Liver (tissue), 9 donors: Measurements from ENCODE around the gene EMP1. TPM values are rescaled to one million over a fixed set of nuclear protein-coding genes. Genes with fewer than 3 reads are reported as not detected.

Source experiments
- DNase-seq: peaks from one replicate; pipeline ENCODE4 v3.0.0-alpha.2; 2017; ENCODE audit warnings: low spot score
- H3K27ac ChIP-seq, 2 donors: one replicate each; pipeline ENCODE4 v1.7.0; 2013; ENCODE audit warnings: inconsistent platforms in 2 of 2, low read length in 2 of 2, control low read depth in 1 of 2, low read depth in 1 of 2, mild to moderate bottlenecking in 1 of 2
- H3K27me3 ChIP-seq, 4 donors: one replicate each; pipeline versions ENCODE4 v1.6.1 to v1.7.0; 2013; ENCODE audit warnings: low read length in 3 of 4, inconsistent platforms in 1 of 4, mild to moderate bottlenecking in 1 of 4, moderate library complexity in 1 of 4; ENCODE audit not compliant: control insufficient read depth in 4 of 4, insufficient read depth in 4 of 4
- H3K36me3 ChIP-seq, 4 donors: one replicate each; pipeline versions ENCODE4 v1.6.1 to v1.7.0; 2013; ENCODE audit warnings: low read length in 3 of 4, mild to moderate bottlenecking in 3 of 4, low read depth in 1 of 4, moderate library complexity in 1 of 4; ENCODE audit not compliant: control insufficient read depth in 4 of 4, insufficient read depth in 3 of 4
- H3K4me1 ChIP-seq, 4 donors: one replicate each; pipeline versions ENCODE4 v1.6.1 to v1.7.0; 2013; ENCODE audit warnings: low read length in 3 of 4, mild to moderate bottlenecking in 3 of 4, moderate library complexity in 1 of 4; ENCODE audit not compliant: control insufficient read depth in 4 of 4, insufficient read depth in 4 of 4
- H3K4me3 ChIP-seq, 3 donors: one replicate each; pipeline versions ENCODE4 v1.6.1 to v1.7.0; 2013; ENCODE audit warnings: low read length in 3 of 3, control low read depth in 1 of 3, low read depth in 1 of 3, mild to moderate bottlenecking in 1 of 3
- H3K9ac ChIP-seq, 2 donors: one replicate each; pipeline ENCODE4 v1.7.0; 2013; ENCODE audit warnings: low read length in 2 of 2, mild to moderate bottlenecking in 2 of 2, moderate library complexity in 2 of 2, control low read depth in 1 of 2, low read depth in 1 of 2
- H3K9me3 ChIP-seq, 4 donors: one replicate each; pipeline versions ENCODE4 v1.6.1 to v1.7.0; 2013; ENCODE audit warnings: low read length in 3 of 4; ENCODE audit not compliant: control insufficient read depth in 4 of 4
- EGR1 ChIP-seq, 2 donors: IDR thresholded peaks; 2 replicates each; pipeline ENCODE4 v1.6.1; 2016 to 2018; ENCODE audit warnings: antibody characterized with exemption in 2 of 2, low read depth in 2 of 2
- FOXA1 ChIP-seq: IDR thresholded peaks from 2 replicates; pipeline ENCODE4 v1.6.1; 2016; ENCODE audit warnings: antibody characterized with exemption
- FOXA2 ChIP-seq: IDR thresholded peaks from 2 replicates; pipeline ENCODE4 v1.6.1; 2016; ENCODE audit warnings: antibody characterized with exemption
- GABPA ChIP-seq, 2 donors: IDR thresholded peaks in 1 of 2; conservative IDR thresholded peaks in 1 of 2; 2 replicates each; pipeline ENCODE4 v1.6.1; 2016; ENCODE audit warnings: antibody characterized with exemption in 2 of 2, mild to moderate bottlenecking in 1 of 2, moderate library complexity in 1 of 2
- HNF4A ChIP-seq, 2 donors: conservative IDR thresholded peaks; 2 replicates each; pipeline ENCODE4 v1.6.1; 2016; ENCODE audit warnings: antibody characterized with exemption in 2 of 2, mild to moderate bottlenecking in 2 of 2
- HNF4G ChIP-seq: IDR thresholded peaks from 2 replicates; pipeline ENCODE4 v1.6.1; 2016; ENCODE audit warnings: antibody characterized with exemption
- JUND ChIP-seq, 2 donors: IDR thresholded peaks; 2 replicates each; pipeline ENCODE4 v1.6.1; 2016; ENCODE audit warnings: antibody characterized with exemption in 2 of 2
- NR2F2 ChIP-seq: IDR thresholded peaks from 2 replicates; pipeline ENCODE4 v1.6.1; 2016; ENCODE audit warnings: antibody characterized with exemption
- RAD21 ChIP-seq, 2 donors: IDR thresholded peaks; 2 replicates each; pipeline ENCODE4 v1.6.1; 2016; ENCODE audit warnings: antibody characterized with exemption in 2 of 2, mild to moderate bottlenecking in 2 of 2
- RXRA ChIP-seq, 2 donors: IDR thresholded peaks; 2 replicates each; pipeline ENCODE4 v1.6.1; 2017 to 2018; ENCODE audit warnings: antibody characterized with exemption in 2 of 2, mild to moderate bottlenecking in 1 of 2
- SP1 ChIP-seq: IDR thresholded peaks from 2 replicates; pipeline ENCODE4 v1.6.1; 2018; ENCODE audit warnings: antibody characterized with exemption, mild to moderate bottlenecking
- TAF1 ChIP-seq: conservative IDR thresholded peaks from 2 replicates; pipeline ENCODE4 v1.6.1; 2016; ENCODE audit warnings: antibody characterized with exemption, mild to moderate bottlenecking
- YY1 ChIP-seq: IDR thresholded peaks from 2 replicates; pipeline ENCODE4 v1.6.1; 2016; ENCODE audit warnings: antibody characterized with exemption, mild to moderate bottlenecking
- WGBS: extraction: QIAGEN DNeasy Blood & Tissue Kit; methylation state at CpG from one replicate; pipeline ENCODE4 v1.1.7; 2013; 5-methylcytosine and 5-hydroxymethylcytosine counted together
- polyA plus RNA-seq, 2 donors: library from polyadenylated mRNA; stranded (reverse) in 1 of 2; unstranded in 1 of 2; fragments of 200-250 nt in 1 of 2; fragments of >200 nt in 1 of 2; fragmentation: Nextera tagmentation in 1 of 2; extraction: Ambion mirVana in 1 of 2; gene quantifications; one replicate each; pipeline versions ENCODE4 v1.2.1 to v1.2.3, GENCODE V29; 2013 to 2015
- total RNA-seq, 2 donors: library from RNA; depleted of rRNA; stranded (reverse); fragments of >200 nt; gene quantifications; one replicate each; pipeline ENCODE4 v1.2.3, GENCODE V29; 2014
- TF ChIP-seq, protein P1 (sequence below): IDR thresholded peaks from 2 replicates; pipeline ENCODE4 v1.6.1; 2016; ENCODE audit warnings: antibody characterized with exemption
- TF ChIP-seq, protein P2 (sequence below): IDR thresholded peaks from 2 replicates; pipeline ENCODE4 v1.6.1; 2016; ENCODE audit warnings: antibody characterized with exemption, mild to moderate bottlenecking
- TF ChIP-seq, protein P3 (sequence below): IDR thresholded peaks from 2 replicates; pipeline ENCODE4 v1.6.1; 2016; ENCODE audit warnings: antibody characterized with exemption
- TF ChIP-seq, protein P4 (sequence below): fragments of 150-350 bp; IDR thresholded peaks from 2 replicates; pipeline ENCODE4 v1.5.1; 2017; ENCODE audit warnings: improper control_type of control experiment, low read depth, low read length; ENCODE audit not compliant: missing input control
- TF ChIP-seq, protein P5 (sequence below): IDR thresholded peaks from 2 replicates; pipeline ENCODE4 v1.6.1; 2016; ENCODE audit warnings: antibody characterized with exemption
- donor health status: healthy.
- donor health status: healthy.
- donor health status: healthy.
- donor health status: healthy.
- donor health status: healthy.

Gene EMP1
- total and polyA plus RNA-seq, 4 donors: 1.6 to 5.6 (median 3.6) TPM

DNA sequence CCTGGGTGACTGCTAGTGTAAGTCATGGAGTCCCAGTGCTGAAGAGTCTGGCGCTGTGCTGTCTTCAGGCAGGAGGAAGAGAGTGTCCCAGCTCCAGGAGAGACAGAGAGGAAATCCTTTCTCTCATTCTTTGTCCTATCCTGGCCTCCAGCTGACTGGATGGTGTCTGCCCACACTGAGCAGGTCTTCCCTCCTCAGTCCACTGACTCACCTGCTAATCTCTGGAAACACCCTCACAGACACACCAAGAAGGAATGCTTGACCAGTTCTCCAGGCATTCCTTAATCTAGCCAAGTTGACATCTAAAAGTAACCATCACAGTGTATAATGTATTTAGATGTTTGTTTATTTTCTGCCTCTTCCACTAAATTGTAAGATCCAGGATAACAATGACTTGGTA lies 53.9 kb downstream of the EMP1 start:
- Histone ChIP-seq H3K9ac (no peak overlapping the region), H3K27ac (no peak overlapping the region), H3K27me3 (no peaks in the 10 kb centered on the region), H3K4me1 (no peaks in the 10 kb centered on the region), H3K36me3 (no peaks in the 10 kb centered on the region), H3K4me3 (no peak overlapping the region), H3K9me3 (no peaks in the 10 kb centered on the region)
- no peak for DNase-seq
- TF ChIP-seq JUND (IDR thresholded peaks at IDR 0.05): no peak
- TF ChIP-seq, protein P1, sequence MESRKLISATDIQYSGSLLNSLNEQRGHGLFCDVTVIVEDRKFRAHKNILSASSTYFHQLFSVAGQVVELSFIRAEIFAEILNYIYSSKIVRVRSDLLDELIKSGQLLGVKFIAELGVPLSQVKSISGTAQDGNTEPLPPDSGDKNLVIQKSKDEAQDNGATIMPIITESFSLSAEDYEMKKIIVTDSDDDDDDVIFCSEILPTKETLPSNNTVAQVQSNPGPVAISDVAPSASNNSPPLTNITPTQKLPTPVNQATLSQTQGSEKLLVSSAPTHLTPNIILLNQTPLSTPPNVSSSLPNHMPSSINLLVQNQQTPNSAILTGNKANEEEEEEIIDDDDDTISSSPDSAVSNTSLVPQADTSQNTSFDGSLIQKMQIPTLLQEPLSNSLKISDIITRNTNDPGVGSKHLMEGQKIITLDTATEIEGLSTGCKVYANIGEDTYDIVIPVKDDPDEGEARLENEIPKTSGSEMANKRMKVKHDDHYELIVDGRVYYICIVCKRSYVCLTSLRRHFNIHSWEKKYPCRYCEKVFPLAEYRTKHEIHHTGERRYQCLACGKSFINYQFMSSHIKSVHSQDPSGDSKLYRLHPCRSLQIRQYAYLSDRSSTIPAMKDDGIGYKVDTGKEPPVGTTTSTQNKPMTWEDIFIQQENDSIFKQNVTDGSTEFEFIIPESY: no peak
- TF ChIP-seq YY1: no peak
- no peak for TF ChIP-seq RAD21 (IDR thresholded peaks at IDR 0.05)
- TF ChIP-seq GABPA (IDR thresholded peaks at IDR 0.05 in 1 of 2, conservative IDR thresholded peaks at IDR 0.05 in 1 of 2): no peak
- no peak for TF ChIP-seq EGR1 (IDR thresholded peaks at IDR 0.05; ENCODE audit: low read depth in 2 of 2)
- TF ChIP-seq FOXA2: no peak
- no peak for TF ChIP-seq TAF1
- no peak for TF ChIP-seq SP1
- TF ChIP-seq FOXA1: no peak
- no peak for TF ChIP-seq RXRA (IDR thresholded peaks at IDR 0.05)
- TF ChIP-seq NR2F2: no peak
- TF ChIP-seq, protein P2, sequence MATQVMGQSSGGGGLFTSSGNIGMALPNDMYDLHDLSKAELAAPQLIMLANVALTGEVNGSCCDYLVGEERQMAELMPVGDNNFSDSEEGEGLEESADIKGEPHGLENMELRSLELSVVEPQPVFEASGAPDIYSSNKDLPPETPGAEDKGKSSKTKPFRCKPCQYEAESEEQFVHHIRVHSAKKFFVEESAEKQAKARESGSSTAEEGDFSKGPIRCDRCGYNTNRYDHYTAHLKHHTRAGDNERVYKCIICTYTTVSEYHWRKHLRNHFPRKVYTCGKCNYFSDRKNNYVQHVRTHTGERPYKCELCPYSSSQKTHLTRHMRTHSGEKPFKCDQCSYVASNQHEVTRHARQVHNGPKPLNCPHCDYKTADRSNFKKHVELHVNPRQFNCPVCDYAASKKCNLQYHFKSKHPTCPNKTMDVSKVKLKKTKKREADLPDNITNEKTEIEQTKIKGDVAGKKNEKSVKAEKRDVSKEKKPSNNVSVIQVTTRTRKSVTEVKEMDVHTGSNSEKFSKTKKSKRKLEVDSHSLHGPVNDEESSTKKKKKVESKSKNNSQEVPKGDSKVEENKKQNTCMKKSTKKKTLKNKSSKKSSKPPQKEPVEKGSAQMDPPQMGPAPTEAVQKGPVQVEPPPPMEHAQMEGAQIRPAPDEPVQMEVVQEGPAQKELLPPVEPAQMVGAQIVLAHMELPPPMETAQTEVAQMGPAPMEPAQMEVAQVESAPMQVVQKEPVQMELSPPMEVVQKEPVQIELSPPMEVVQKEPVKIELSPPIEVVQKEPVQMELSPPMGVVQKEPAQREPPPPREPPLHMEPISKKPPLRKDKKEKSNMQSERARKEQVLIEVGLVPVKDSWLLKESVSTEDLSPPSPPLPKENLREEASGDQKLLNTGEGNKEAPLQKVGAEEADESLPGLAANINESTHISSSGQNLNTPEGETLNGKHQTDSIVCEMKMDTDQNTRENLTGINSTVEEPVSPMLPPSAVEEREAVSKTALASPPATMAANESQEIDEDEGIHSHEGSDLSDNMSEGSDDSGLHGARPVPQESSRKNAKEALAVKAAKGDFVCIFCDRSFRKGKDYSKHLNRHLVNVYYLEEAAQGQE: no peak
- no peak for TF ChIP-seq HNF4G
- TF ChIP-seq, protein P3, sequence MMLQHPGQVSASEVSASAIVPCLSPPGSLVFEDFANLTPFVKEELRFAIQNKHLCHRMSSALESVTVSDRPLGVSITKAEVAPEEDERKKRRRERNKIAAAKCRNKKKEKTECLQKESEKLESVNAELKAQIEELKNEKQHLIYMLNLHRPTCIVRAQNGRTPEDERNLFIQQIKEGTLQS: no peak
- TF ChIP-seq, protein P4, sequence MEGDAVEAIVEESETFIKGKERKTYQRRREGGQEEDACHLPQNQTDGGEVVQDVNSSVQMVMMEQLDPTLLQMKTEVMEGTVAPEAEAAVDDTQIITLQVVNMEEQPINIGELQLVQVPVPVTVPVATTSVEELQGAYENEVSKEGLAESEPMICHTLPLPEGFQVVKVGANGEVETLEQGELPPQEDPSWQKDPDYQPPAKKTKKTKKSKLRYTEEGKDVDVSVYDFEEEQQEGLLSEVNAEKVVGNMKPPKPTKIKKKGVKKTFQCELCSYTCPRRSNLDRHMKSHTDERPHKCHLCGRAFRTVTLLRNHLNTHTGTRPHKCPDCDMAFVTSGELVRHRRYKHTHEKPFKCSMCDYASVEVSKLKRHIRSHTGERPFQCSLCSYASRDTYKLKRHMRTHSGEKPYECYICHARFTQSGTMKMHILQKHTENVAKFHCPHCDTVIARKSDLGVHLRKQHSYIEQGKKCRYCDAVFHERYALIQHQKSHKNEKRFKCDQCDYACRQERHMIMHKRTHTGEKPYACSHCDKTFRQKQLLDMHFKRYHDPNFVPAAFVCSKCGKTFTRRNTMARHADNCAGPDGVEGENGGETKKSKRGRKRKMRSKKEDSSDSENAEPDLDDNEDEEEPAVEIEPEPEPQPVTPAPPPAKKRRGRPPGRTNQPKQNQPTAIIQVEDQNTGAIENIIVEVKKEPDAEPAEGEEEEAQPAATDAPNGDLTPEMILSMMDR: no peak
- TF ChIP-seq, protein P5, sequence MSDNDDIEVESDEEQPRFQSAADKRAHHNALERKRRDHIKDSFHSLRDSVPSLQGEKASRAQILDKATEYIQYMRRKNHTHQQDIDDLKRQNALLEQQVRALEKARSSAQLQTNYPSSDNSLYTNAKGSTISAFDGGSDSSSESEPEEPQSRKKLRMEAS: no peak
- TF ChIP-seq HNF4A (conservative IDR thresholded peaks at IDR 0.05): no peak
- 100% methylated on average over 1 of the region's 1 CpG for WGBS
